ENCODE results near the gene RFFL.

The RFFL gene

DNA sequence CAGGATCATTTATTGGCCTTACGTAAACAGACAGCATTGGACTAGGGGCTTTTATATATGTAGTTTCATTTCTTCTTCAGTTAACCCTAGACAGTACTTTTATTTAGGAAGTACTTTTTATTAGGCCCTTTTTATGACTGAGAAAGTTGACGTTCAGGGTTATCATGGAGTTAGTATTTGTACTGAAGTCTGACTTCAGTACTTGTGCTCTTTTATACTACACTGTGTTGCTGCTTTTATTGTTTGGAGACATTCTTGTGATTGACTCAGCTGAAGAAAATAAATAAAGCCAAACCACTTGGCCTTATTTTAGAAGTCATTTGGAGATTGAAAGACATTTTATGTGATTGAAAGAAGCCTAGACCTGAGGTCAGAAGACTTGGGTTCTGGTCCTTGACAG, 76.3 kb downstream of the RFFL start:
- DNase-seq (ENCODE audit: insufficient read length, low spot score) (no peak), FAIRE-seq (no peak)
- TF ChIP-seq, protein P1, sequence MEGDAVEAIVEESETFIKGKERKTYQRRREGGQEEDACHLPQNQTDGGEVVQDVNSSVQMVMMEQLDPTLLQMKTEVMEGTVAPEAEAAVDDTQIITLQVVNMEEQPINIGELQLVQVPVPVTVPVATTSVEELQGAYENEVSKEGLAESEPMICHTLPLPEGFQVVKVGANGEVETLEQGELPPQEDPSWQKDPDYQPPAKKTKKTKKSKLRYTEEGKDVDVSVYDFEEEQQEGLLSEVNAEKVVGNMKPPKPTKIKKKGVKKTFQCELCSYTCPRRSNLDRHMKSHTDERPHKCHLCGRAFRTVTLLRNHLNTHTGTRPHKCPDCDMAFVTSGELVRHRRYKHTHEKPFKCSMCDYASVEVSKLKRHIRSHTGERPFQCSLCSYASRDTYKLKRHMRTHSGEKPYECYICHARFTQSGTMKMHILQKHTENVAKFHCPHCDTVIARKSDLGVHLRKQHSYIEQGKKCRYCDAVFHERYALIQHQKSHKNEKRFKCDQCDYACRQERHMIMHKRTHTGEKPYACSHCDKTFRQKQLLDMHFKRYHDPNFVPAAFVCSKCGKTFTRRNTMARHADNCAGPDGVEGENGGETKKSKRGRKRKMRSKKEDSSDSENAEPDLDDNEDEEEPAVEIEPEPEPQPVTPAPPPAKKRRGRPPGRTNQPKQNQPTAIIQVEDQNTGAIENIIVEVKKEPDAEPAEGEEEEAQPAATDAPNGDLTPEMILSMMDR (IDR thresholded peaks at IDR 0.05; ENCODE audit: insufficient read depth, missing control alignments): no peak

DNA sequence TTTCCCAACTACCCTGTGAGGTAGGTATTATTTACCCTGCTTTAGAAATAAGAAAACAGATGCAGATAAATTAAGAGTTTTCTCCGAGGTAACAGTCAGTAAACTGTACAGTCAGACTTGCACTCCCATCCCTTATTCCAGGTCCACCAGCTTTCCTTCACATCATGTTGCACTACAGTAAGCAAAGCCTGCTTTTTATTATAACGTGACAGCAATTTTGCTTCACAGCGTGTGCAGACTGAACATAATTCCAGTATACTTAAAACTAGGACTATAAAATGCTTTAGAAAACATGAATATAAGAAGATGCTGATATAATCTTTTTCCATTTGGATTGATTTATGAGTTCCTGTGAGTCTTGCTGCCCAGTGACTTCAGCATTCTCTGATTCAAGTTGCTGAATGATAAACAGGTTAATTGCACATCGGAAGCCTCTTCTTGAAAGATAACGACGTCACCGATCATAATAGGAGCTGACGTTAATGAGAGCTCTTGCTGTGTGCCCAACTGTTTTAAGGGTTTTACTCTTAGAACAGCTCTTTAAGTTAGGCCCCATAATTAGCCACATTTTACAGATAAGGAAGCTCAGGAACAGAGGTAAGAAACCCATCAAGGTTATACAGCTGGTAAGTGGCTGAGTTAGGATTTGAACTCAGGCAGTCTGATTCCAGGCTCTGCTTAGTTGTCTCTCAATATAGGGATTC, 81.8 kb downstream of the RFFL start:
- TF ChIP-seq, protein P1 (IDR thresholded peaks at IDR 0.05; ENCODE audit: insufficient read depth, missing control alignments): no peak
- DNase-seq (ENCODE audit: insufficient read length, low spot score) (no peak), FAIRE-seq (no peak)

DNA sequence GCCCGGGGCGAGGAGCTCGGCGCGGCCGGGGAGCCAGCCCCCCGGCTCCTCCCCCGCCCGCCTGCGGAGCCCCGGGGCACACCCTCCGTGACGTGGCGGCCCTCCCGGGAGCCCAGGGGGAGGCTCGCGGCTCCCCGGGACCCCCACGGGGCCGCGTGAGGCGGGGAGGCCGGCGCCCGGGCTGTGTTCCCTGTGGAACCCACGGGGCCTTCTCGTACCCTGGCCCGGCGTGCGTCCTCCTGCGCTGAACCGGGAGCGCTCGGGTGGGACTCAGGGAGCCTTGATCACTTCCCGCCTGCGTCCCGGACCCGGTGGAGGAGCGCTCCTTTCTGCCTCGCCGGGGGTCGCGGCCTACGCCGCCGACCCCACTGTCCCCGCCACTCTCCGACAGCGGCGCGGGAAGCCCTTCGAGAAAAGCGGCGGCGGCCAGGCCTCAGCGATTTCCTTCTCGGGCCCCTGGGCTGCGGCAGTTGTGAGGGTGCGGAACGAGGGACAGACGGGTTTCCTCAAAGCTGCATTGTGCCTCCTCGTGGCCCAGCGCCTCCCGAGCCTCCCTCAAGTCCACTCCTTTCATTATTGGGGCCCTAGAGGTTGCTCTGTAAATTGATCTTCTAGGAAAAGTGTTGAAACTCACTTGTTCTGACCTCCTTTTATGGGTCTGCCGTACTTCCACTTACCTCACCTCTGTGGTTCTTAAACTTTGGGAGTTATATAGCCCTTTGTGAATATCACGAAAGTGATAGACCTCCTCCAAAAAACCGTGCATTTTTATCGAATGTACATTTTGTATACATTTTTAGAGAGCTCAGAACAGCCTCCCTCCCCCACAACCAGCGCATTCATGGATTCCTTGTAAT, 82.6 kb downstream of the RFFL start:
- TF ChIP-seq, protein P1 (IDR thresholded peaks at IDR 0.05; ENCODE audit: insufficient read depth, missing control alignments): peak; percentile 32
- DNase-seq (ENCODE audit: insufficient read length, low spot score): peak; percentile 60
- FAIRE-seq: no peak

DNA sequence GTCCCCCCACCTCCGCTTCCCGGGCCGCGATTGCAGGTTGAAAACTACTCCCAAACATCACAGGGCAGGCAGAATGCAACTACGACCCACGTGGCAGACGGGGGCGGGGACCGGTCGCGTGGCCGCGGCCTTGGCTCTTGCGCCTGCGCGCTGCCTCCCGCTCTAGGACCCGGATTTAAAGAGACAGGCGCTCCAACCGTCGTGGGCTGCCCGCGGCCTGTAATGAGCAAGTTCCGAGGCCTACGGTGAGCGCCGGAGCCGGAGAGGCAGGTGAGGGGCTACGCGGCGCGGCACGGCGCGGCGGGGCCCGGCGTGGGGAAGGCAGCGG, 83.2 kb downstream of the RFFL start, which contains the start of gene LIG3:
TSS of gene LIG3 (plus strand) at position 160 of the 328 bp plus-strand sequence. CDS start 2,494 bp downstream, outside the sequence.
- TF ChIP-seq, protein P1 (IDR thresholded peaks at IDR 0.05; ENCODE audit: insufficient read depth, missing control alignments): no peak
- DNase-seq (ENCODE audit: insufficient read length, low spot score) (peak; percentile 73), FAIRE-seq (no peak)

DNA sequence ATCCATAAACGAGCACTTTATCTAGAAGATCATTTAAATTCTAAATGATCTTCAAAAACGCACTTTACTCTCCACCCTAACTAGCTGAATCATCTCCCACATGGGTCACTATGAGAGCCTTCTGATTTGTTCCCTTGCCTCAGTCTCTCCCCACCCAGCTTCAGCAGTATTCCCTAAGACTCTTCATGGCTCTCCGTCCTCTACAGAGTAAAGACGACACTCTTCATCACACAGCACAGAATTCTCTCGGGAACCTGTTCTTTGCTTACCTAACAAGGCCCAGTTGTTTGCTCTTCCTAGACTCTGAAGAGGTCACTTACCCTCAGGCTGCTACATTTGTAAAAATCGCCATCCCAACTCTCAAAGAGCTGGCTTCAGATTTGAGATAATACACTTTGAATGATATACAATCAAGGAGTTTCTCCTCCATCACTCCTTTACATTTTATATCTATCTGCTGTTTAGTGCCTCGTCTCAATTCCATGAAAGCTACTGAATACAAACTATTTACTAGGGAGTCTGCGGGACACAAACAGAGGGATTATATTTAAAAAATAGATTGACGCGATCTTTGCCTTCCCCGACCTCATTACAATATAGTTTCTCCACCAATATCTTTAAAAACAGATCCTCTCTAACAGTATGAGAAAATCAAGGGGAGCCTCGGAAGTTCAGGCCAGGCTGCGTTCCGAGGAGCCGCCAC, 83.7 kb downstream of the RFFL start:
- DNase-seq (ENCODE audit: insufficient read length, low spot score) (no peak), FAIRE-seq (no peak)
- TF ChIP-seq, protein P1 (IDR thresholded peaks at IDR 0.05; ENCODE audit: insufficient read depth, missing control alignments): no peak

DNA sequence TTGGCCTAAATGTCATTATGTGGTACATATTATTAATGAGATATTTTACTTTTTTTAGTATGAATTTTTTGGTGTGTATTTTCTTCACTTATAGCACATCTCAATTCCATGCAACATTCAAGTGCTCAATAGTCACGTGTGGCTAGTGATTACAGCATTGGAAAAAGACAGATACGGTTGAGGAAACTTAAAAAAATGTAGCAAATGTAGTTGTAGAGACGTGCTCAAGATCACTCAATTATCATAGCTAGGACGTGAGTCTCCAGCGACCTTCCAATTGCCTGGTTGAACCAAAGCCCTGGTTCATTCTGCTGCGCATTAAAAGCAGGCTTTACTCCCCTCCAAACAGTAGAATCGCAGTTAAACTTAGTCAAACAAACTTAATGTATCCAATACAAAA, 84.4 kb downstream of the RFFL start:
- FAIRE-seq: no peak
- no peak for DNase-seq (ENCODE audit: insufficient read length, low spot score)
- TF ChIP-seq, protein P1 (IDR thresholded peaks at IDR 0.05; ENCODE audit: insufficient read depth, missing control alignments): no peak

Data from D721Med (cell line).